Measurements from ENCODE around the gene GSC. TPM values are rescaled to one million over a fixed set of nuclear protein-coding genes. Genes with fewer than 3 reads are reported as not detected.

Gene GSC
- total RNA-seq, 1 donor from 2014 or later = 0.50 TPM

DNA sequence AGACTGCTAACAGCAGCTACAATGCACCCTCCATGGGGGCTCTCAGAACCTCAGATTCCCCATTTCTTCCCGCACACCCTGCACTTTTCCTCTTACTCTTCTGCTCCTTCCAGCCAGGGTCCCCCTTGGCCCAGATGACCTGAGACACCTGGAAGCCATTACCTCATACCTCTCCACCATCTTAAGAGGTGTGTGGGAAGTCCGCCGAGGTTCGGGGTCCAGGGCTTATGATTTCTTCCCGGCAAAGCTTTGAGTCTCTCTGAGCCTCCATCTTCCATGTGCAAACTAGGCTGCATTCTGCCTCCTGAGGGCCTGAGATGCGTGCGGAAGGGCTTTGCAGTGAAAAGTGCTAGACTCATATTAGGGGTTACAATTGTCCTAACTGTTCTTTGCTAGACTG, 5.3 kb downstream of the GSC start:
- Histone ChIP-seq H3K4me1 (peaks cover 16% of the 10 kb centered on the region), H3K27me3 (ENCODE audit: low read depth) (peaks cover 81% of the 10 kb centered on the region), H3K27ac (no peak overlapping the region), H3K36me3 (no peaks in the 10 kb centered on the region), H3K4me3 (no peak overlapping the region), H3K9me3 (no peaks in the 10 kb centered on the region)
- no peak for TF ChIP-seq CTCF (IDR thresholded peaks at IDR 0.05)
- DNase-seq = no peak
- intact Hi-C loops (cut with DNase I) = no loop called here
- ATAC-seq = no peak

GRCh38 chr14:94762431-94762830, 7.5 kb downstream of the GSC start:
- Histone ChIP-seq H3K9me3 (no peaks in the 10 kb centered on the region), H3K27ac (no peak overlapping the region), H3K4me1 (no peaks in the 10 kb centered on the region), H3K4me3 (no peak overlapping the region), H3K36me3 (no peaks in the 10 kb centered on the region), H3K27me3 (ENCODE audit: low read depth) (peaks cover 67% of the 10 kb centered on the region)
- intact Hi-C loops (cut with DNase I) = no loop called here
- DNase-seq (no peak), ATAC-seq (no peak)
- no peak for TF ChIP-seq CTCF (IDR thresholded peaks at IDR 0.05)

- no peaks in the 10 kb centered on the region for H3K9me3 ChIP-seq
- TF ChIP-seq CTCF (IDR thresholded peaks at IDR 0.05) = no peak
- ATAC-seq (no peak), DNase-seq (no peak)
- H3K27ac ChIP-seq = no peak overlapping the region
- peaks cover 62% of the 10 kb centered on the region for H3K27me3 ChIP-seq (ENCODE audit: low read depth)
- intact Hi-C loops (cut with DNase I) = no loop called here
- no peak overlapping the region for H3K4me3 ChIP-seq
- no peaks in the 10 kb centered on the region for H3K36me3 ChIP-seq
- no peaks in the 10 kb centered on the region for H3K4me1 ChIP-seq
Measured at GRCh38 chr14:94761997-94762377, 7.9 kb downstream of the GSC start.

DNA sequence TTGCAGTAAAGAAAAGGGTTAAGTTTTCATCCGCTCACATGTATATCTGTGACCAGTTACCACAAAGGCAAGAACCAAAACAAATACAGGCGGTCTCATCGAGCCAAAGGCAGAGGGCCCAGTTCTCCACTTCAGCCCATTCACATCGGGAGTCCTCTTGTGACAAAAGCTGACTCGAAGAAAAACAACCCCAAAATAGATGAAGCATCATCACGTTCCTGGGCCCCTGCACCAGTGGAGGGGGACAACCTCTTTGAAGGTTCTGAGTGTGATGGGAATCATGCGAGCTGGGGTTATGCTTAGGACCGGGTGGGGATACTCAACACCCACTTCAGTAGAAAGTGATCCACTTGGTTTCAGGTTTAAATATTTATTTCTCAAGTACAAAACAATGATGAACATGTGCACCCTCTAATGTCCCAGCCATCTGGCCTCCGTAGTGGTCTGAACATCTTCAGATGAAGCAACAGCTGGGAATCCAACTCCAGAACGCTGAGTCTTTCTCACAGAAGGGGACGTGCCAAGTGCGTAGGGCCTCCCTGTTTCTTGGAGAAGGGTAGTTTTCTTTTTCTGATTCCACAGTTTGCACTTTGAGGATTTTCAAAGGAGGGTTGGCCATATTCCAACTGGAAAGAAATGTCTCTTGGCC, 8.4 kb downstream of the GSC start:
- H3K9me3 ChIP-seq = no peaks in the 10 kb centered on the region
- intact Hi-C loops (cut with DNase I) = no loop called here
- no peak overlapping the region for H3K4me3 ChIP-seq
- no peak for TF ChIP-seq CTCF (IDR thresholded peaks at IDR 0.05)
- no peak overlapping the region for H3K27ac ChIP-seq
- H3K4me1 ChIP-seq = no peaks in the 10 kb centered on the region
- DNase-seq = no peak
- ATAC-seq = peak in 1 of 2 donors; percentile 47
- no peaks in the 10 kb centered on the region for H3K36me3 ChIP-seq
- H3K27me3 ChIP-seq (ENCODE audit: low read depth) = peaks cover 57% of the 10 kb centered on the region

DNA sequence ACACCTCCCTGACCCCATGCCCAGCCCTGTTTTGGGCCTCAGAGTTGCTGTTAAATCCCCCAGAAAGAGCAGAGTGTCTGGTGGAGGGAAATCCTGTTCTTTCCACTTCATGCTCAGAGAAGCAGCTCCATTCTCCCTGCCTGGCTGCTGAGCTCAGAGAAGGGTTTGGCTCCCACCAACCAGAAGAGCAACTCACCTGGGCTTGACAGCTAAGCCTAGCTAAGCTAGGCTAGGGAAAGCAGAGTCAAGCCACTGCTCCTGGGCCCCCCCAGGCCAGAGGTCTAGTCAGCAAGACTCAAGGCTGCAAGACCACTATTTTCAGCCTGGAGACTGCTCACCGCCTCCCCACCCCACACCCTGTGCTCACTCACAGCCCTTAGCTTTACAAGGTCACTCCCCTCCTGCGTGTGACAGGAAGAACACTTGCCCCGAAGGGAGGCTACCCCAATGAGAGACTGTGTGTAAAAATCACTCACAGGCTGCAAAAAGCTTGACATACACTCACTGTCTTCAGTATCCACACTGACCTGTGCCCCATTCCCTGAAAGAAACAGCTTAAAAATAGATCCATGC, 13.5 kb downstream of the GSC start:
- H3K9me3 ChIP-seq = no peaks in the 10 kb centered on the region
- H3K4me3 ChIP-seq = no peak overlapping the region
- ATAC-seq (no peak), DNase-seq (no peak)
- H3K27me3 ChIP-seq (ENCODE audit: low read depth) = peaks cover 24% of the 10 kb centered on the region
- no peaks in the 10 kb centered on the region for H3K4me1 ChIP-seq
- no peak overlapping the region for H3K27ac ChIP-seq
- no peak for TF ChIP-seq CTCF (IDR thresholded peaks at IDR 0.05)
- intact Hi-C loops (cut with DNase I) = no loop called here
- no peaks in the 10 kb centered on the region for H3K36me3 ChIP-seq
